Left kidney (tissue), 2 donors: ENCODE data around the gene PEX11A. TPM values are rescaled to one million over a fixed set of nuclear protein-coding genes. Genes with fewer than 3 reads are reported as not detected.

Source experiments
- DNase-seq: peaks from one replicate; pipeline ENCODE4 v3.0.0-alpha.2; 2013
- polyA plus RNA-seq: library from polyadenylated mRNA; unstranded; fragments of 120-200 nt; gene quantifications from one replicate; pipeline ENCODE4 v1.2.1, GENCODE V29; 2013; ENCODE audit not compliant: insufficient read length

PEX11A gene
- polyA plus RNA-seq, 1 donor = 24.4 TPM

- DNase-seq = no peak
Observed at GRCh38 chr15:89656116-89656815, 34.3 kb downstream of the PEX11A start.

GRCh38 chr15:89654847-89655805, 35.4 kb downstream of the PEX11A start, which contains the start of gene KIF7:
TSS of gene KIF7 (minus strand) at chr15:89655467. CDS start at chr15:89652930, 2,537 bp downstream.
- peak; percentile 68 for DNase-seq

- no peak for DNase-seq
Observed at GRCh38 chr15:89654301-89654761, 36.2 kb downstream of the PEX11A start.

GRCh38 chr15:89653578-89653977, 37.0 kb downstream of the PEX11A start:
- DNase-seq = no peak

GRCh38 chr15:89652666-89653065, 37.9 kb downstream of the PEX11A start:
- no peak for DNase-seq

GRCh38 chr15:89652131-89652530, 38.4 kb downstream of the PEX11A start:
- no peak for DNase-seq

GRCh38 chr15:89649716-89650115, 40.8 kb downstream of the PEX11A start:
- DNase-seq = no peak

- DNase-seq = no peak
Observed at GRCh38 chr15:89649013-89649625, 41.4 kb downstream of the PEX11A start.

GRCh38 chr15:89648106-89649012, 42.2 kb downstream of the PEX11A start:
- no peak for DNase-seq

- DNase-seq = no peak
Observed at GRCh38 chr15:89647191-89647851, 43.2 kb downstream of the PEX11A start.

- no peak for DNase-seq
Observed at GRCh38 chr15:89646416-89647141, 44.0 kb downstream of the PEX11A start.

GRCh38 chr15:89645680-89646079, 44.9 kb downstream of the PEX11A start:
- DNase-seq = no peak

GRCh38 chr15:89642106-89642505, 48.4 kb downstream of the PEX11A start:
- DNase-seq = no peak

GRCh38 chr15:89641053-89641452, 49.5 kb downstream of the PEX11A start:
- no peak for DNase-seq

GRCh38 chr15:89640245-89640644, 50.3 kb downstream of the PEX11A start:
- no peak for DNase-seq

- no peak for DNase-seq
Observed at GRCh38 chr15:89633585-89633984, 57.0 kb downstream of the PEX11A start.

- no peak for DNase-seq
Observed at GRCh38 chr15:89632563-89633430, 57.8 kb downstream of the PEX11A start.

GRCh38 chr15:89631902-89632264, 58.7 kb downstream of the PEX11A start:
- no peak for DNase-seq
